Right forelimb (tissue), 1 donor: Measurements from ENCODE around the gene VPS35L.
A peak's percentile ranks its signal among the peaks of the same experiment; 100 is the strongest.
"Not testable (repeated sequence)": the region's sequence is repeated elsewhere in the genome, so short reads cannot be mapped to it uniquely, and the experiment has no call there.

Experiments
- DNase-seq: peaks from one replicate; pipeline ENCODE4 v3.0.0-alpha.2; 2018

VPS35L gene

DNA sequence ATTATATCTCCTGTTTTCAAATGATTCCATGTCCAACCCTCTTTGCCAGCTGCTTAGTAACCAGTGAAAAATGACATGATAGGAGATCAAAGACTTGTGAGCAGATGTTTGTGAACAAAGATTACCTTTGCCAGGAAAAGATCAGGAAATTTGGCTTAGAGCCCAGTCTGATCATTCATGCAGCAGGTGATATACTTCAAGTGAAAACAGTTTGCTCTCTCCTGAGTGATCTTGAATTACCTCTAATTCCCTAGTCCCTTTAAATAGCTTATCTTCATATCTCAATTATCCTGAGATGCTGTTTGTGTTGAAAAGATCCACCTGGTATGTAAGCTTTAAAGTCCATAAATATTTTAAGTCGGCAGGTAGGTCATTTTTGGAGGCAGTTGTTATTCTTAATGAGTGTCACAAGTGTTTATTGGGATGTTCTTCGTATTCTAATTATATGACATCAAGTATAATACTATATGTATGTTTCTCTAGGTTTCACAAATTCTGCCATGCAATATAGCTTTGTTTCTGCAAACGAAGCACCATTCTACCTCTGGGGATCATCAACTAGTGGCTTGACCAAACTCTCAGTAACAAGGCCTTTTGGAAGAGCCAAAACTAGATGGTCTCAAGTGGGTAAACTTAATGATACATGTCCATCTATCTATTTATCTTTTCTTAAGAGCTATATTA lies 13.2 kb upstream of the VPS35L start:
- no peak for DNase-seq

DNA sequence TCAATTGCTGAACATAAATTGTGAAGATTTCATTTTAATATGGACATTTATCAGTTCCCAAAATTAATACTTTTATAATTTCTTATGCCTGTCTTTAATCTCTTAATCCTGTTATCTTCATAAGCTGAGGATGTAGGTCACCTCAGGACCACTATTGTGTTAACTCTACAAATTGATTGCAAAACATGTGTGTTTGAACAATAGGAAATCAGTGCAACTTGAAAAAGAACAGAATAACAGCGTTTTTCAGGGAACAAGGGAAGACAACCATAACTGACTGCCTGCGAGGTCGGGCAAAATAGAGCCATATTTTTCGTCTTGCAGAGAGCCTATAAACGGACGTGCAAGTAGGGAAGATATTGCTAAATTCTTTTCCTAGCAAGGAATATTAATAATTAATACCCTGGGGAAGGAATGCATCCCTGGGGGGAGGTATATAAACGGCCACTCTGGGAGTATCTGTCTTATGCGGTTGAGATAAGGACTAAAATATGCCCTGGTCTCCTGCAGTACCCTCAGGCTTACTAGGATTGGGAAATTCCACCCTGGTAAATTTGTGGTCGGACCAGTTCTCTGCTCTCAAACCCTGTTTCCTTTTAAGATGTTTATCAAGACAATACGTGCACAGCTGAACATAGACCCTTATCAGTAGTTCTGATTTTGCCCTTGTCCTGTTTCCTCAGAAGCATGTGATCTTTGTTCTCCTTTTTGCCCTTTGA lies 12.1 kb upstream of the VPS35L start:
- DNase-seq: not testable (repeated sequence)

DNA sequence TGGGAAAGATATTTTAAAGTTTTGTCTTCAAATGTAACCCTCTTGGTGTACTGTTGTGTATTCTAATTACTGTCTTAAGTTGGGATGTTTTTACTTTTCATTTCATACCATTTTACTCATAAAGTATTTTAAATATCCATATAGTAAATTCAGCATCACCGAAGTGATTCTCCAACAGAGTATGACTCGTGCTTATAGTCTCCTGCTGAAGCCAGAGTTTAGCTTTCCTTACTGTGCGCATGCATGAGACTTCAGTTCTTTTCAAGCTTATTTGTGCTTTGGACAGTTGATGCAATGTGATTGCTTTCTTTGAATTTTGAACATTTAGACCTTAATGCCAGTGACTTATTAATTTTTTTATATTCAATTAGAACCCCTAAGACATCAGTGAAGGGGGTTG lies 7.4 kb upstream of the VPS35L start:
- DNase-seq: no peak

GRCh38 chr16:19549673-19550072 lies 5.8 kb upstream of the VPS35L start:
- no peak for DNase-seq

- no peak for DNase-seq
Measured at GRCh38 chr16:19555938-19556771, 652 bp downstream of the VPS35L start.

- DNase-seq: no peak
Measured at GRCh38 chr16:19559242-19559910, 3.9 kb downstream of the VPS35L start.

DNA sequence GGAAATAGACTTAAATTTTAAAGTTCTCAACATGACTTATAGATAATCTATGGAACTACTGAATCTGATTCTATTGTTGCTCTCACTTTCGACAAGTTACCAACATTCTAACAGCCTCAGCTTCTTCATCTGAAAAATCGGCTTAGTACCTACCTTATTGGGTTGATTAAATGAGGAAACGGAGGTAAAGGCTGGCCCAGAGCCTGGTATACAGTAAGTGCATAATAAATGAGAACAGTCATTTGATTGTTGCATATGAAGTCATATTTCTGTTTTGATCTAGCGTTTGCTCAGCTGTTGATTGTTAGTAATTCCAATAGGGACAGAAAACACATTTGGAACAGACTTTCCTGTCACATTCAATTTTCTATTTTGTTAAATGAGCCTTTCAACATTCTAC lies 4.6 kb downstream of the VPS35L start:
- no peak for DNase-seq

- DNase-seq: no peak
Measured at GRCh38 chr16:19563377-19563776, 7.9 kb downstream of the VPS35L start.

DNA sequence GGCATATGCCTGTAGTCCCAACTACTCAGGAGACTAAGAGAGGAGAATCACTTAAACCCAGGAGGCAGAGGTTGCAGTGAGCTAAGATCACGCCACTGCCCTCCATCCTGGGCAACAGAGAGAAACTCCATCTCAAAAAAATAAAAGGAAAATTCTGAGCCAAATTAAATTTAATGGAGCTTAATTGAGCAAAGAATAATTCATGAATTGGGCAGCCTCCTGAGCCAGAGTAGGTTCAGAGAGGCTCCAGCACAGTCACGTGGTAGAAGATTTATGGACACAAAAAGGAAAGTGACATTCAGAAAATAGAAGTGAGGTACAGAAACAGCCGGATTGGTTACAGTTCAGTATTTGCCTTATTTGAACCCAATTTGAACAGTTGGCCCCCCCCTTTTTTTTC lies 10.9 kb downstream of the VPS35L start:
- DNase-seq: no peak

DNA sequence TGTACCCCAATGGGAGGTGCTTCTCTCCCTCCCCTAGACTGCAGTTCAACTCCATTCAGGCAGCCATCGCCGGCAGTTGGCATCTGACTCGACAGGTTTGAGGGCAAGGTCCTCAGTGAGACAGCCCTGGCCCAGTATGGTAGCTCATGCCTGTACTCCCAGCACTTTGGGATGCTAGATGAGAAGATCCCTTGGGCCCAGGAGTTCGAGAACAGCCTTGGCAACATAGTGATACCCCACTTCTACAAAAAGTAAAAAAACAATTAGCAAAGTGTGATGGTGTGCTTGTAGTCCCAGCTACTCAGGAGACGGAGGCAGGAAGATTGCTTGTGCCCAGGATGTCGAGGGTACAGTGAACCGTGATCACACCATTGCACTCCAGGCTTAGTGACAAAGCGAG lies 12.1 kb downstream of the VPS35L start:
- DNase-seq: no peak

DNA sequence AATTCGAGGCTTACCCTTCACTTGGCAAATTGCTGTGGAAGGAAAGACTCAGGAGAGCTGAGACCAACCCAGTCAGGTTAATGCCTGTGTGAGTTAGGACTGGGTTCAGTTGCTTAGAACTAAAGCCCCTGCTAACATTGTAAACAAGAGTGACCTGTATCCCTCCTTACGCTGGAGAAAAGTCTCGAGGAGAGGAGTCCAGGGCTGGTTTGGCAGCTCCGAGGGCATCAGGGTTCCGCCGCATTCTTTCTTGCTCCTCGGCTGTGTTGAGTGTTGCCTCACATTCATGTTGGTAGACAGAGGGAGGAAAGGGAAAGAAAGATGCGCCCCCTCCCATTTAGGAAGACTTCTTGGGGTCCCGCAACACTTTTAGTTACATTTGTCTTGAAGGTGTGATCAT lies 18.5 kb downstream of the VPS35L start:
- DNase-seq: no peak

- no peak for DNase-seq
Measured at GRCh38 chr16:19574615-19575014, 19.1 kb downstream of the VPS35L start.

DNA sequence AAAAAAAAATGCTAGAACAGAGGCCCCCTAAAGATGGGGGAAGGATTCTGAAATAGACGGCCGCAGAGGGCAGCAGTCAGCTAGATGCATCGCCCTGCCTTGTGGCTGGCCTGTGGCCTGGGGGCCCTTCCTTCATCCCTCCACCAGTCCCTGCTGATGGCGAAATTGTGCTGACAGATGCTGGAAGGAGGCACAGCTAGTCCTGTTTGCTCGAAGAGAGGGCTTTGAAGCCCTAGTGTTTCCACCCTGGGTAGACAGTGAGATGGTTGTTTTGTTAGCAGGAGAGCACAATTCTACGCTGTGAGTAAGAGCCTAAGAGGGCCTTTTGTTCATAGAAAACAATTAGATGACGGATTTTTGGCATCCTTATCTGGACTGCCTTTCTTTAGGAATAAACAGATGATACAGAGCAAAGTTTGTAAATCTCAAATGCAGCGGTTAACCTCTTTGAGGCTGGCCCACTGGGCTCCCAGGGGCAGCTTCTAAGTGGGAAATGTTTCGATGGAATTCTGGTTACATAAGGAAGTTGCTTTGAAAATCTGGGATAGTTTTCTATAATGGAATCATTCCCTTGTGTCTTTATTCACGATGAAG lies 23.0 kb downstream of the VPS35L start:
- DNase-seq: peak; percentile 55

- DNase-seq: no peak
Measured at GRCh38 chr16:19582050-19582831, 26.7 kb downstream of the VPS35L start.

- DNase-seq: no peak
Measured at GRCh38 chr16:19583665-19584300, 28.3 kb downstream of the VPS35L start.

DNA sequence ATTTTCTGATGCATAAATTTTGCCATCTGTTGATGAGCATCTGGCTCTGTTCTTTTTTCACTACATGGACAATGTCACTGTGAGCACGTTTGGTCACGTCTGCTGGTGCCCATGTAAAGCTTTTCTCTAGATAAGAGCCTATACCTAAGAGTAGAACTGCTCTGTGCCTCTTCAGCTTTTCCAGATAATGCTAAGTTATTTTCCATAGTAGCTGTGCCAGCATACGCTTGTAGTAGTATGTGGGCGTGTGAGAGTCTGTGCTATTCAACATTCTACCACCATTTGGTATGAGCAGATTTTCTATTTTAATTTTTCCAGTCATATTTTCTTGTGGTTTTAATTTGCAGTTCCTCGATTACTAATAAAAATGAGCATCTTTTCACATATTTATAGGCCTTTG lies 33.2 kb downstream of the VPS35L start:
- no peak for DNase-seq

GRCh38 chr16:19589106-19589505 lies 33.6 kb downstream of the VPS35L start:
- no peak for DNase-seq

DNA sequence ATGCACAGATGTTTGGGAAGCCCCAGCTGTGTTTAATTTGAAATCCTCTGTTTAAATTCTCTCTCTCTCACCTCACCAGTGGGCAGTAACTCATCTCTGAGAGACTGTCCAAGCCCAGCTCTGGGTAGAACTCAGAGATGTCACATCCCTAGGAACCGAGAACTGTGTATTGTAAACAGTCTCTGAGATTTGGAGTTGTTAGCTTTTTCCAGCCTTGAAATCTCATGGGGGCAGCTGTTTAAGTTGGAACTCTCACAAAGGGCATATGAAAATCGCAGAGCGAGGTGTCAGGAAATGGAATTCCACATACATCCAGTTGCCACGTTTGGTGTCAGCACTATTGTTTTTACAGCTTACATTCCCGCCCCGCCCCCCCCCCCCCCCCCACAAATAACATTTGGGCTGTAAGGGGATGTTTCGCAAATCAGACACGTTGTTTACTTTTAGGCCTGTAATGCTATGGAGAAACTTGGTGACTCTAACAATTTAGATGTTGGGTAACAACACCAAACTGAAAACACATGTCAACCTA lies 34.3 kb downstream of the VPS35L start:
- DNase-seq: peak; percentile 64

- DNase-seq: no peak
Measured at GRCh38 chr16:19595043-19595767, 39.7 kb downstream of the VPS35L start.

GRCh38 chr16:19598805-19599510 lies 43.5 kb downstream of the VPS35L start:
- DNase-seq: no peak
